Transverse colon (tissue), 4 donors: ENCODE data around the gene MAP1A. TPM values are rescaled to one million over a fixed set of nuclear protein-coding genes. Genes with fewer than 3 reads are reported as not detected.

ENCODE experiments used
- DNase-seq: peaks from one replicate; pipeline ENCODE4 v3.0.0-alpha.2; 2019
- H3K27ac ChIP-seq, 4 donors: fragments of 200-600 bp; sonication (generic); 2 replicates each; pipeline ENCODE4 v1.5.1; 2016 to 2018; ENCODE audit warnings: inconsistent platforms in 4 of 4
- H3K27me3 ChIP-seq: fragments of 200-600 bp; sonication (generic); 2 replicates; pipeline ENCODE4 v1.5.1; 2017; ENCODE audit warnings: inconsistent platforms
- H3K36me3 ChIP-seq, 4 donors: fragments of 200-600 bp; sonication (generic); 2 replicates each; pipeline ENCODE4 v1.5.1; 2017 to 2019; ENCODE audit warnings: inconsistent platforms in 4 of 4
- H3K4me1 ChIP-seq, 4 donors: fragments of 200-600 bp; sonication (generic); 2 replicates each; pipeline ENCODE4 v1.5.1; 2017 to 2020; ENCODE audit warnings: inconsistent platforms in 4 of 4
- H3K4me3 ChIP-seq, 4 donors: fragments of 200-600 bp; sonication (generic); 1 replicate in 1 of 4; 2 replicates in 3 of 4; pipeline versions ENCODE4 v1.5.1 to v1.6.1; 2017 to 2019; ENCODE audit warnings: inconsistent platforms in 4 of 4
- H3K9me3 ChIP-seq, 2 donors: fragments of 200-600 bp; sonication (generic); 2 replicates each; pipeline ENCODE4 v1.5.1; 2017 to 2019; ENCODE audit warnings: inconsistent platforms in 2 of 2
- CTCF ChIP-seq, 5 experiments: fragments of 200-600 bp in 3 of 5; fragments of 450-650 bp in 2 of 5; sonication (generic) in 3 of 5; IDR thresholded peaks; 1 replicate in 2 of 5; 2 replicates in 3 of 5; pipeline ENCODE4 v1.5.1; 2016 to 2017; ENCODE audit warnings: antibody characterized with exemption in 5 of 5, inconsistent platforms in 3 of 5, mild to moderate bottlenecking in 2 of 5, moderate library complexity in 1 of 5
- EP300 ChIP-seq: sonication (generic); formaldehyde crosslinking; IDR thresholded peaks from one replicate; pipeline ENCODE4 v1.6.1; 2017; ENCODE audit warnings: antibody characterized with exemption, low read depth
- POLR2A ChIP-seq: fragments of 450-650 bp; IDR thresholded peaks from one replicate; pipeline ENCODE4 v1.6.1; 2016; ENCODE audit warnings: antibody characterized with exemption, mild to moderate bottlenecking, moderate library complexity
- POLR2AphosphoS5 ChIP-seq, 3 donors: sonication (generic); formaldehyde crosslinking; IDR thresholded peaks; one replicate each; pipeline ENCODE4 v1.6.1; 2016; ENCODE audit warnings: antibody characterized with exemption in 3 of 3
- WGBS, 2 donors: methylation state at CpG; one replicate each; pipeline ENCODE4 v1.1.5; 2018; ENCODE audit warnings: low coverage in 1 of 2; 5-methylcytosine and 5-hydroxymethylcytosine counted together
- in situ Hi-C, 4 donors: fragments of 200-750 bp; cut with MboI; loops; one replicate each; pipeline versions ENCODE4 v1.15.0 to v1.15.1; 2017; ENCODE audit warnings: low sequenced_read_pairs in 3 of 4, low pct_ligation_motif_present in 1 of 4, low pct_unique_long_range_greater_than_20kb in 1 of 4
- intact Hi-C: fragments of 100-400 bp; cut with DNase I; formaldehyde crosslinking; loops from one replicate; pipeline ENCODE4 v1.15.1; 2023; ENCODE audit warnings: low total_unique reads
- total RNA-seq, 4 donors: library from RNA; depleted of rRNA; stranded (reverse); fragments of >200 nt; gene quantifications; one replicate each; pipeline ENCODE4 v1.1.0, GENCODE V29; 2016

Gene MAP1A
- total RNA-seq, 4 donors from 2014 or later, result 6.3 to 14.6 (median 9.8) TPM

GRCh38 chr15:43483297-43484128 is 33.9 kb upstream of the MAP1A start:
- WGBS, 2 donors, result 72% methylated on average over 4 of the region's 4 CpGs
- DNase-seq, result no peak
- H3K27ac ChIP-seq, result no peak overlapping the region
- in situ Hi-C loops, result loop anchor here in 1 of 4 donors (25.0 kb wide), 1 partner anchor 304 kb away; the partner anchor contains the start of genes ELL3 and SERF2
- intact Hi-C loops, result no loop called here
- TF ChIP-seq POLR2AphosphoS5 (IDR thresholded peaks at IDR 0.05) (no peak), CTCF (IDR thresholded peaks at IDR 0.05) (peak in 4 of 5 experiments; percentile 14 to 33 (median 22))
- no peaks in the 10 kb centered on the region for H3K27me3 ChIP-seq
- no peaks in the 10 kb centered on the region for H3K9me3 ChIP-seq
- peaks cover 0 to 41% (median 9%) of the 10 kb centered on the region in 4 donors for H3K36me3 ChIP-seq
- no peak overlapping the region for H3K4me3 ChIP-seq
- H3K4me1 ChIP-seq, result no peaks in the 10 kb centered on the region

GRCh38 chr15:43484455-43484854 is 33.0 kb upstream of the MAP1A start:
- H3K4me1 ChIP-seq, result peaks cover 0 to 8% (median 1%) of the 10 kb centered on the region in 4 donors
- WGBS, 2 donors, result 100% methylated on average over 1 to 2 of the region's 2 CpGs
- in situ Hi-C loops, result loop anchor here in 1 of 4 donors (25.0 kb wide), 1 partner anchor 303 kb away; the partner anchor contains the start of genes ELL3 and SERF2
- no peaks in the 10 kb centered on the region for H3K27me3 ChIP-seq
- intact Hi-C loops, result no loop called here
- peaks cover 0 to 32% (median 5%) of the 10 kb centered on the region in 4 donors for H3K36me3 ChIP-seq
- no peak for TF ChIP-seq POLR2A
- no peak for TF ChIP-seq CTCF (IDR thresholded peaks at IDR 0.05)
- TF ChIP-seq EP300, result no peak
- no peak for TF ChIP-seq POLR2AphosphoS5 (IDR thresholded peaks at IDR 0.05)
- no peak overlapping the region for H3K4me3 ChIP-seq
- no peaks in the 10 kb centered on the region for H3K9me3 ChIP-seq
- no peak overlapping the region for H3K27ac ChIP-seq
- no peak for DNase-seq

GRCh38 chr15:43487271-43487895 is 30.0 kb upstream of the MAP1A start:
- Histone ChIP-seq H3K36me3 (peaks cover 0 to 26% (median 5%) of the 10 kb centered on the region in 4 donors), H3K4me1 (peaks cover 6 to 36% (median 11%) of the 10 kb centered on the region in 4 donors), H3K4me3 (no peak overlapping the region), H3K27me3 (no peaks in the 10 kb centered on the region), H3K27ac (no peak overlapping the region), H3K9me3 (no peaks in the 10 kb centered on the region)
- no peak for DNase-seq
- no peak for TF ChIP-seq POLR2A
- no peak for TF ChIP-seq EP300
- no peak for TF ChIP-seq CTCF (IDR thresholded peaks at IDR 0.05)
- TF ChIP-seq POLR2AphosphoS5 (IDR thresholded peaks at IDR 0.05), result no peak
- 92 to 94% methylated on average over 4 to 6 of the region's 6 CpGs for WGBS, 2 donors
- intact Hi-C loops (no loop called here), in situ Hi-C loops (loop anchor here in 1 of 4 donors (25.0 kb wide), 1 partner anchor 300 kb away; the partner anchor contains the start of genes ELL3 and SERF2)

- no peak overlapping the region for H3K27ac ChIP-seq
- intact Hi-C loops, result no loop called here
- DNase-seq, result no peak
- H3K36me3 ChIP-seq, result peaks cover 0 to 21% (median 3%) of the 10 kb centered on the region in 4 donors
- no peaks in the 10 kb centered on the region for H3K9me3 ChIP-seq
- WGBS, 2 donors, result 70 to 78% methylated on average over 3 of the region's 3 CpGs
- peaks cover 6 to 42% (median 15%) of the 10 kb centered on the region in 4 donors for H3K4me1 ChIP-seq
- no peak for TF ChIP-seq POLR2AphosphoS5 (IDR thresholded peaks at IDR 0.05)
- TF ChIP-seq EP300, result no peak
- TF ChIP-seq CTCF (IDR thresholded peaks at IDR 0.05), result no peak
- TF ChIP-seq POLR2A, result no peak
- H3K4me3 ChIP-seq, result no peak overlapping the region
- no peaks in the 10 kb centered on the region for H3K27me3 ChIP-seq
- in situ Hi-C loops, result loop anchor here in 1 of 4 donors (25.0 kb wide), 1 partner anchor 299 kb away; the partner anchor contains the start of genes ELL3 and SERF2
Measured at GRCh38 chr15:43488790-43489189, 28.6 kb upstream of the MAP1A start.
